ENCODE results near the gene CDK7.

The CDK7 gene

GRCh38 chr5:69284203-69284602 lies 49.5 kb downstream of the CDK7 start:
- Histone ChIP-seq H3K27me3 (ENCODE audit: control insufficient read depth in 2 of 2, insufficient read depth in 2 of 2, low read length in 2 of 2) (no peaks in the 10 kb centered on the region), H3K9ac (ENCODE audit: low read depth in 1 of 2, low read length in 2 of 2) (no peak overlapping the region), H3K36me3 (ENCODE audit: control insufficient read depth in 2 of 2, insufficient read depth in 2 of 2, low read length in 2 of 2) (peaks cover 26 to 37% of the 10 kb centered on the region in 2 donors), H3K4me1 (ENCODE audit: control insufficient read depth in 2 of 2, insufficient read depth in 2 of 2, low read length in 2 of 2) (no peaks in the 10 kb centered on the region), H3K9me3 (ENCODE audit: control insufficient read depth in 2 of 2, low read length in 2 of 2) (no peaks in the 10 kb centered on the region), H3K27ac (ENCODE audit: low read depth in 2 of 2, low read length in 2 of 2) (no peak overlapping the region), H3K4me3 (ENCODE audit: low read length in 2 of 2) (no peak overlapping the region)

GRCh38 chr5:69285448-69286116 lies 50.9 kb downstream of the CDK7 start:
- Histone ChIP-seq H3K4me1 (ENCODE audit: control insufficient read depth in 2 of 2, insufficient read depth in 2 of 2, low read length in 2 of 2) (no peaks in the 10 kb centered on the region), H3K4me3 (ENCODE audit: low read length in 2 of 2) (no peak overlapping the region), H3K9me3 (ENCODE audit: control insufficient read depth in 2 of 2, low read length in 2 of 2) (no peaks in the 10 kb centered on the region), H3K36me3 (ENCODE audit: control insufficient read depth in 2 of 2, insufficient read depth in 2 of 2, low read length in 2 of 2) (peaks cover 13 to 29% of the 10 kb centered on the region in 2 donors), H3K9ac (ENCODE audit: low read depth in 1 of 2, low read length in 2 of 2) (no peak overlapping the region), H3K27me3 (ENCODE audit: control insufficient read depth in 2 of 2, insufficient read depth in 2 of 2, low read length in 2 of 2) (no peaks in the 10 kb centered on the region), H3K27ac (ENCODE audit: low read depth in 2 of 2, low read length in 2 of 2) (no peak overlapping the region)

GRCh38 chr5:69288069-69288468 lies 53.4 kb downstream of the CDK7 start:
- H3K36me3 ChIP-seq (ENCODE audit: control insufficient read depth in 2 of 2, insufficient read depth in 2 of 2, low read length in 2 of 2): peaks cover 9 to 24% of the 10 kb centered on the region in 2 donors

GRCh38 chr5:69288688-69289087 lies 54.0 kb downstream of the CDK7 start:
- Histone ChIP-seq H3K4me1 (ENCODE audit: control insufficient read depth in 2 of 2, insufficient read depth in 2 of 2, low read length in 2 of 2) (no peaks in the 10 kb centered on the region), H3K36me3 (ENCODE audit: control insufficient read depth in 2 of 2, insufficient read depth in 2 of 2, low read length in 2 of 2) (peaks cover 10 to 24% of the 10 kb centered on the region in 2 donors), H3K27me3 (ENCODE audit: control insufficient read depth in 2 of 2, insufficient read depth in 2 of 2, low read length in 2 of 2) (no peaks in the 10 kb centered on the region)

More at GRCh38 chr5:69288069-69288468, 53.4 kb downstream of the CDK7 start:
- Histone ChIP-seq H3K4me1 (ENCODE audit: control insufficient read depth in 2 of 2, insufficient read depth in 2 of 2, low read length in 2 of 2) (no peaks in the 10 kb centered on the region), H3K27ac (ENCODE audit: low read depth in 2 of 2, low read length in 2 of 2) (no peak overlapping the region), H3K9ac (ENCODE audit: low read depth in 1 of 2, low read length in 2 of 2) (no peak overlapping the region), H3K27me3 (ENCODE audit: control insufficient read depth in 2 of 2, insufficient read depth in 2 of 2, low read length in 2 of 2) (no peaks in the 10 kb centered on the region), H3K4me3 (ENCODE audit: low read length in 2 of 2) (no peak overlapping the region), H3K9me3 (ENCODE audit: control insufficient read depth in 2 of 2, low read length in 2 of 2) (no peaks in the 10 kb centered on the region)

GRCh38 chr5:69292306-69292705 lies 57.6 kb downstream of the CDK7 start:
- Histone ChIP-seq H3K9me3 (ENCODE audit: control insufficient read depth in 2 of 2, low read length in 2 of 2) (no peaks in the 10 kb centered on the region), H3K4me3 (ENCODE audit: low read length in 2 of 2) (no peak overlapping the region), H3K27me3 (ENCODE audit: control insufficient read depth in 2 of 2, insufficient read depth in 2 of 2, low read length in 2 of 2) (no peaks in the 10 kb centered on the region), H3K27ac (ENCODE audit: low read depth in 2 of 2, low read length in 2 of 2) (no peak overlapping the region), H3K36me3 (ENCODE audit: control insufficient read depth in 2 of 2, insufficient read depth in 2 of 2, low read length in 2 of 2) (peaks cover 11 to 15% of the 10 kb centered on the region in 2 donors), H3K4me1 (ENCODE audit: control insufficient read depth in 2 of 2, insufficient read depth in 2 of 2, low read length in 2 of 2) (no peaks in the 10 kb centered on the region), H3K9ac (ENCODE audit: low read depth in 1 of 2, low read length in 2 of 2) (no peak overlapping the region)

More at GRCh38 chr5:69288688-69289087, 54.0 kb downstream of the CDK7 start:
- H3K9me3 ChIP-seq (ENCODE audit: control insufficient read depth in 2 of 2, low read length in 2 of 2): no peaks in the 10 kb centered on the region
- no peak overlapping the region for H3K4me3 ChIP-seq (ENCODE audit: low read length in 2 of 2)
- H3K9ac ChIP-seq (ENCODE audit: low read depth in 1 of 2, low read length in 2 of 2): no peak overlapping the region
- no peak overlapping the region for H3K27ac ChIP-seq (ENCODE audit: low read depth in 2 of 2, low read length in 2 of 2)

GRCh38 chr5:69293882-69294281 lies 59.2 kb downstream of the CDK7 start:
- Histone ChIP-seq H3K9me3 (ENCODE audit: control insufficient read depth in 2 of 2, low read length in 2 of 2) (no peaks in the 10 kb centered on the region), H3K4me3 (ENCODE audit: low read length in 2 of 2) (no peak overlapping the region), H3K27me3 (ENCODE audit: control insufficient read depth in 2 of 2, insufficient read depth in 2 of 2, low read length in 2 of 2) (no peaks in the 10 kb centered on the region), H3K36me3 (ENCODE audit: control insufficient read depth in 2 of 2, insufficient read depth in 2 of 2, low read length in 2 of 2) (peaks cover 13 to 15% of the 10 kb centered on the region in 2 donors), H3K9ac (ENCODE audit: low read depth in 1 of 2, low read length in 2 of 2) (no peak overlapping the region), H3K27ac (ENCODE audit: low read depth in 2 of 2, low read length in 2 of 2) (no peak overlapping the region), H3K4me1 (ENCODE audit: control insufficient read depth in 2 of 2, insufficient read depth in 2 of 2, low read length in 2 of 2) (no peaks in the 10 kb centered on the region)

- peaks cover 16 to 21% of the 10 kb centered on the region in 2 donors for H3K36me3 ChIP-seq (ENCODE audit: control insufficient read depth in 2 of 2, insufficient read depth in 2 of 2, low read length in 2 of 2)
- H3K4me3 ChIP-seq (ENCODE audit: low read length in 2 of 2): no peak overlapping the region
- no peak overlapping the region for H3K27ac ChIP-seq (ENCODE audit: low read depth in 2 of 2, low read length in 2 of 2)
- no peaks in the 10 kb centered on the region for H3K27me3 ChIP-seq (ENCODE audit: control insufficient read depth in 2 of 2, insufficient read depth in 2 of 2, low read length in 2 of 2)
- no peaks in the 10 kb centered on the region for H3K4me1 ChIP-seq (ENCODE audit: control insufficient read depth in 2 of 2, insufficient read depth in 2 of 2, low read length in 2 of 2)
- no peaks in the 10 kb centered on the region for H3K9me3 ChIP-seq (ENCODE audit: control insufficient read depth in 2 of 2, low read length in 2 of 2)
- no peak overlapping the region for H3K9ac ChIP-seq (ENCODE audit: low read depth in 1 of 2, low read length in 2 of 2)
Measured at GRCh38 chr5:69295088-69295754, 60.5 kb downstream of the CDK7 start.

- Histone ChIP-seq H3K9ac (ENCODE audit: low read depth in 1 of 2, low read length in 2 of 2) (no peak overlapping the region), H3K36me3 (ENCODE audit: control insufficient read depth in 2 of 2, insufficient read depth in 2 of 2, low read length in 2 of 2) (peaks cover 10 to 11% of the 10 kb centered on the region in 2 donors), H3K4me1 (ENCODE audit: control insufficient read depth in 2 of 2, insufficient read depth in 2 of 2, low read length in 2 of 2) (no peaks in the 10 kb centered on the region), H3K9me3 (ENCODE audit: control insufficient read depth in 2 of 2, low read length in 2 of 2) (no peaks in the 10 kb centered on the region), H3K4me3 (ENCODE audit: low read length in 2 of 2) (no peak overlapping the region), H3K27ac (ENCODE audit: low read depth in 2 of 2, low read length in 2 of 2) (no peak overlapping the region), H3K27me3 (ENCODE audit: control insufficient read depth in 2 of 2, insufficient read depth in 2 of 2, low read length in 2 of 2) (no peaks in the 10 kb centered on the region)
Measured at GRCh38 chr5:69299625-69300024, 64.9 kb downstream of the CDK7 start.

GRCh38 chr5:69300537-69301203 lies 66.0 kb downstream of the CDK7 start:
- peaks cover 8 to 10% of the 10 kb centered on the region in 2 donors for H3K36me3 ChIP-seq (ENCODE audit: control insufficient read depth in 2 of 2, insufficient read depth in 2 of 2, low read length in 2 of 2)
- no peak overlapping the region for H3K4me3 ChIP-seq (ENCODE audit: low read length in 2 of 2)
- H3K27me3 ChIP-seq (ENCODE audit: control insufficient read depth in 2 of 2, insufficient read depth in 2 of 2, low read length in 2 of 2): no peaks in the 10 kb centered on the region
- no peak overlapping the region for H3K27ac ChIP-seq (ENCODE audit: low read depth in 2 of 2, low read length in 2 of 2)
- H3K4me1 ChIP-seq (ENCODE audit: control insufficient read depth in 2 of 2, insufficient read depth in 2 of 2, low read length in 2 of 2): no peaks in the 10 kb centered on the region
- no peaks in the 10 kb centered on the region for H3K9me3 ChIP-seq (ENCODE audit: control insufficient read depth in 2 of 2, low read length in 2 of 2)
- no peak overlapping the region for H3K9ac ChIP-seq (ENCODE audit: low read depth in 1 of 2, low read length in 2 of 2)

GRCh38 chr5:69305512-69305911 lies 70.8 kb downstream of the CDK7 start:
- no peaks in the 10 kb centered on the region for H3K27me3 ChIP-seq (ENCODE audit: control insufficient read depth in 2 of 2, insufficient read depth in 2 of 2, low read length in 2 of 2)
- no peaks in the 10 kb centered on the region for H3K9me3 ChIP-seq (ENCODE audit: control insufficient read depth in 2 of 2, low read length in 2 of 2)
- no peak overlapping the region for H3K27ac ChIP-seq (ENCODE audit: low read depth in 2 of 2, low read length in 2 of 2)
- H3K9ac ChIP-seq (ENCODE audit: low read depth in 1 of 2, low read length in 2 of 2): no peak overlapping the region
- no peak overlapping the region for H3K4me3 ChIP-seq (ENCODE audit: low read length in 2 of 2)
- H3K36me3 ChIP-seq (ENCODE audit: control insufficient read depth in 2 of 2, insufficient read depth in 2 of 2, low read length in 2 of 2): peaks cover 10 to 13% of the 10 kb centered on the region in 2 donors
- no peaks in the 10 kb centered on the region for H3K4me1 ChIP-seq (ENCODE audit: control insufficient read depth in 2 of 2, insufficient read depth in 2 of 2, low read length in 2 of 2)
